CD4-positive, alpha-beta memory T cell (primary cell): Measurements from ENCODE around the gene GPR82. TPM values are rescaled to one million over a fixed set of nuclear protein-coding genes. Genes with fewer than 3 reads are reported as not detected.
A peak's percentile ranks its signal among the peaks of the same experiment; 100 is the strongest.

Experiments used
- CTCF ChIA-PET: fragments of 350-600 bp; sonication (Branson Sonifier 250); formaldehyde crosslinking; loops from one replicate; lab custom pipeline; 2021; ENCODE audit warnings: inconsistent platforms; ENCODE audit not compliant: partially characterized antibody; lab: Charles Lee
- POLR2A ChIA-PET: fragments of 350-600 bp; sonication (Branson Sonifier 250); formaldehyde crosslinking; loops from one replicate; lab custom pipeline; 2021; ENCODE audit not compliant: partially characterized antibody; lab: Charles Lee
- DNase-seq, 5 donors: peaks; one replicate each; pipeline versions ENCODE4 v3.0.0 to v3.0.0-alpha.2; 2020 to 2022; ENCODE audit warnings: mixed read lengths in 1 of 5
- H3K27ac ChIP-seq: one replicate; pipeline ENCODE4 v1.7.0; 2013; ENCODE audit warnings: low read depth, low read length
- H3K27me3 ChIP-seq: 2 replicates; pipeline ENCODE4 v1.7.0; 2013; ENCODE audit warnings: mild to moderate bottlenecking, low read length, moderate library complexity; ENCODE audit not compliant: insufficient read depth
- H3K36me3 ChIP-seq: 2 replicates; pipeline ENCODE4 v1.7.0; 2013; ENCODE audit warnings: mild to moderate bottlenecking, low read length, moderate library complexity; ENCODE audit not compliant: insufficient read depth
- H3K4me1 ChIP-seq: 2 replicates; pipeline ENCODE4 v1.7.0; 2013; ENCODE audit warnings: mild to moderate bottlenecking, low read length, moderate library complexity; ENCODE audit not compliant: insufficient read depth
- H3K4me3 ChIP-seq, 2 donors: one replicate each; pipeline ENCODE4 v1.7.0; 2013; ENCODE audit warnings: low read length in 2 of 2, mild to moderate bottlenecking in 1 of 2
- H3K9me3 ChIP-seq, 2 donors: one replicate each; pipeline ENCODE4 v1.7.0; 2013; ENCODE audit warnings: low read length in 2 of 2, control low read depth in 1 of 2; ENCODE audit not compliant: control insufficient read depth in 1 of 2
- H3K27ac Mint-ChIP-seq, 7 donors: one replicate each; pipeline ENCODE4 v1.8.0; 2020 to 2021; ENCODE audit warnings: mixed read lengths in 7 of 7, mild to moderate bottlenecking in 6 of 7, inconsistent platforms in 3 of 7, moderate library complexity in 3 of 7
- H3K27me3 Mint-ChIP-seq, 2 donors: one replicate each; pipeline ENCODE4 v1.8.0; 2020 to 2021; ENCODE audit warnings: mixed read lengths in 2 of 2
- H3K36me3 Mint-ChIP-seq, 2 donors: one replicate each; pipeline ENCODE4 v1.8.0; 2020 to 2021; ENCODE audit warnings: mixed read lengths in 2 of 2, inconsistent platforms in 1 of 2, mild to moderate bottlenecking in 1 of 2
- H3K4me1 Mint-ChIP-seq, 4 donors: one replicate each; pipeline ENCODE4 v1.8.0; 2020 to 2021; ENCODE audit warnings: mixed read lengths in 4 of 4, mild to moderate bottlenecking in 1 of 4
- H3K4me3 Mint-ChIP-seq, 8 donors: one replicate each; pipeline ENCODE4 v1.8.0; 2020 to 2021; ENCODE audit warnings: mixed read lengths in 8 of 8, mild to moderate bottlenecking in 7 of 8, moderate library complexity in 6 of 8, inconsistent platforms in 3 of 8
- H3K9me3 Mint-ChIP-seq, 8 donors: one replicate each; pipeline ENCODE4 v1.8.0; 2020 to 2021; ENCODE audit warnings: mixed read lengths in 8 of 8, mild to moderate bottlenecking in 5 of 8, inconsistent platforms in 3 of 8, moderate library complexity in 1 of 8
- intact Hi-C: fragments of 100-400 bp; cut with micrococcal nuclease; formaldehyde crosslinking; loops from one replicate; pipeline ENCODE4 v1.15.1; 2023
- polyA plus RNA-seq, 2 donors: library from polyadenylated mRNA; unstranded; fragments of 300-500 nt; fragmentation: Illumina TruSeq; gene quantifications; one replicate each; pipeline ENCODE4 v1.2.3, GENCODE V29; 2021
- total RNA-seq, 2 experiments: library from RNA; stranded (reverse); gene quantifications; one replicate each; pipeline ENCODE4 v1.2.3, GENCODE V29; 2021

GPR82 gene
- total and polyA plus RNA-seq, 4 experiments from 2014 or later: 0.13 to 0.37 TPM; not detected in 2

- no peaks in the 10 kb centered on the region for H3K27me3 ChIP-seq
- H3K4me3 Mint-ChIP-seq: peak overlapping the region in 2 of 8 donors; percentile 46 to 76
- no peak for DNase-seq
- no peaks in the 10 kb centered on the region for H3K27me3 Mint-ChIP-seq
- no peak overlapping the region for H3K27ac ChIP-seq
- ChIA-PET POLR2A (interaction anchor here (1.6 kb wide), 1 partner anchor 14 kb away, joined by 4 read pairs; no protein-coding TSS in a partner anchor), CTCF (interaction anchor here (0.7 kb wide), 1 partner anchor 1030 kb away, joined by 3 read pairs; no protein-coding TSS in a partner anchor)
- H3K36me3 Mint-ChIP-seq: peaks cover 0 to 15% of the 10 kb centered on the region in 2 donors
- H3K36me3 ChIP-seq: no peaks in the 10 kb centered on the region
- no peaks in the 10 kb centered on the region for H3K9me3 ChIP-seq
- H3K4me1 ChIP-seq: peaks cover 30% of the 10 kb centered on the region
- H3K4me1 Mint-ChIP-seq: peaks cover 23 to 44% (median 30%) of the 10 kb centered on the region in 4 donors
- intact Hi-C loops: no loop called here
- H3K4me3 ChIP-seq: no peak overlapping the region
- peak overlapping the region; percentile 11 to 66 (median 43) for H3K27ac Mint-ChIP-seq
- no peaks in the 10 kb centered on the region for H3K9me3 Mint-ChIP-seq
These were observed 18.2 kb upstream of the GPR82 start for GRCh38 chrX:41705680-41706374.

GRCh38 chrX:41707218-41707617, 16.8 kb upstream of the GPR82 start:
- Mint-ChIP-seq H3K4me1 (peaks cover 23 to 44% (median 30%) of the 10 kb centered on the region in 4 donors), H3K4me3 (no peak overlapping the region), H3K9me3 (no peaks in the 10 kb centered on the region), H3K27ac (peak overlapping the region in 3 of 7 donors; percentile 5 to 59 (median 31)), H3K27me3 (no peaks in the 10 kb centered on the region), H3K36me3 (peaks cover 0 to 11% of the 10 kb centered on the region in 2 donors)
- ChIA-PET POLR2A (no interaction called here), CTCF (interaction anchor here (0.7 kb wide), 1 partner anchor 211 kb away, joined by 3 read pairs; no protein-coding TSS in a partner anchor)
- H3K27ac ChIP-seq: no peak overlapping the region
- DNase-seq: no peak
- peaks cover 30% of the 10 kb centered on the region for H3K4me1 ChIP-seq
- intact Hi-C loops: no loop called here
- H3K27me3 ChIP-seq: no peaks in the 10 kb centered on the region
- H3K36me3 ChIP-seq: no peaks in the 10 kb centered on the region
- H3K4me3 ChIP-seq: no peak overlapping the region
- no peaks in the 10 kb centered on the region for H3K9me3 ChIP-seq

GRCh38 chrX:41708486-41708885, 15.5 kb upstream of the GPR82 start:
- CTCF ChIA-PET: no interaction called here
- intact Hi-C loops: no loop called here
- Mint-ChIP-seq H3K9me3 (no peaks in the 10 kb centered on the region), H3K27ac (no peak overlapping the region), H3K4me3 (no peak overlapping the region), H3K36me3 (peaks cover 5 to 11% of the 10 kb centered on the region in 2 donors), H3K27me3 (no peaks in the 10 kb centered on the region), H3K4me1 (peaks cover 25 to 46% (median 34%) of the 10 kb centered on the region in 4 donors)
- Histone ChIP-seq H3K36me3 (no peaks in the 10 kb centered on the region), H3K9me3 (no peaks in the 10 kb centered on the region), H3K27ac (no peak overlapping the region), H3K4me3 (no peak overlapping the region), H3K27me3 (no peaks in the 10 kb centered on the region), H3K4me1 (peaks cover 30% of the 10 kb centered on the region)
- POLR2A ChIA-PET: interaction anchor here (0.8 kb wide), 1 partner anchor 11 kb away, joined by 3 read pairs; no protein-coding TSS in a partner anchor
- no peak for DNase-seq

GRCh38 chrX:41711021-41711667, 12.8 kb upstream of the GPR82 start:
- intact Hi-C loops: no loop called here
- Mint-ChIP-seq H3K27ac (peak overlapping the region in 2 of 7 donors; percentile 24 to 55), H3K4me3 (no peak overlapping the region), H3K9me3 (no peaks in the 10 kb centered on the region), H3K4me1 (peaks cover 14 to 36% (median 26%) of the 10 kb centered on the region in 4 donors), H3K27me3 (no peaks in the 10 kb centered on the region), H3K36me3 (peaks cover 11 to 14% of the 10 kb centered on the region in 2 donors)
- DNase-seq: no peak
- CTCF ChIA-PET: no interaction called here
- Histone ChIP-seq H3K27me3 (no peaks in the 10 kb centered on the region), H3K4me1 (peaks cover 10% of the 10 kb centered on the region), H3K4me3 (no peak overlapping the region), H3K36me3 (no peaks in the 10 kb centered on the region), H3K27ac (no peak overlapping the region), H3K9me3 (no peaks in the 10 kb centered on the region)
- POLR2A ChIA-PET: no interaction called here

- Histone ChIP-seq H3K27ac (no peak overlapping the region), H3K4me3 (no peak overlapping the region), H3K4me1 (peaks cover 14% of the 10 kb centered on the region), H3K9me3 (peaks cover 0 to 5% of the 10 kb centered on the region in 2 donors), H3K36me3 (no peaks in the 10 kb centered on the region), H3K27me3 (no peaks in the 10 kb centered on the region)
- H3K27me3 Mint-ChIP-seq: no peaks in the 10 kb centered on the region
- H3K27ac Mint-ChIP-seq: peak overlapping the region in 1 of 7 donors; percentile 56
- no peak for DNase-seq
- intact Hi-C loops: no loop called here
- H3K4me1 Mint-ChIP-seq: peaks cover 10 to 29% (median 21%) of the 10 kb centered on the region in 4 donors
- POLR2A ChIA-PET: no interaction called here
- CTCF ChIA-PET: interaction anchor here (0.6 kb wide), 1 partner anchor 20 kb away, joined by 4 read pairs; no protein-coding TSS in a partner anchor
- no peak overlapping the region for H3K4me3 Mint-ChIP-seq
- H3K9me3 Mint-ChIP-seq: peaks cover 0 to 28% (median 13%) of the 10 kb centered on the region in 8 donors
- peaks cover 26 to 30% of the 10 kb centered on the region in 2 donors for H3K36me3 Mint-ChIP-seq
These were observed 7.8 kb upstream of the GPR82 start for GRCh38 chrX:41716222-41716621.

- DNase-seq: no peak
- peaks cover 14 to 31% (median 25%) of the 10 kb centered on the region in 4 donors for H3K4me1 Mint-ChIP-seq
- intact Hi-C loops: no loop called here
- Histone ChIP-seq H3K9me3 (peaks cover 0 to 5% of the 10 kb centered on the region in 2 donors), H3K36me3 (no peaks in the 10 kb centered on the region), H3K27me3 (no peaks in the 10 kb centered on the region), H3K27ac (no peak overlapping the region), H3K4me1 (peaks cover 21% of the 10 kb centered on the region), H3K4me3 (no peak overlapping the region)
- H3K27me3 Mint-ChIP-seq: no peaks in the 10 kb centered on the region
- H3K9me3 Mint-ChIP-seq: peaks cover 0 to 28% (median 13%) of the 10 kb centered on the region in 8 donors
- H3K27ac Mint-ChIP-seq: peak overlapping the region in 3 of 7 donors; percentile 31 to 65 (median 56)
- ChIA-PET CTCF (interaction anchor here (0.6 kb wide), 1 partner anchor 19 kb away, joined by 4 read pairs; no protein-coding TSS in a partner anchor), POLR2A (no interaction called here)
- peak overlapping the region in 2 of 8 donors; percentile 10 to 42 for H3K4me3 Mint-ChIP-seq
- H3K36me3 Mint-ChIP-seq: peaks cover 26 to 30% of the 10 kb centered on the region in 2 donors
These were observed 7.1 kb upstream of the GPR82 start for GRCh38 chrX:41716767-41717473.
